GM23338 (cell line): ENCODE results near the gene SLC35A4. TPM values are rescaled to one million over a fixed set of nuclear protein-coding genes. Genes with fewer than 3 reads are reported as not detected.
A peak's percentile ranks its signal among the peaks of the same experiment; 100 is the strongest.

Experiments used
- ATAC-seq: fragments of 200-7000 bp; cut with Tn5 transposase; 3 replicates; pipeline ENCODE4 v1.9.1; 2020
- DNase-seq: peaks from one replicate; pipeline ENCODE4 v3.0.0-alpha.2; 2015; ENCODE audit warnings: low spot score
- H2AFZ ChIP-seq: fragments of 200-600 bp; sonication (generic); 2 replicates; pipeline ENCODE4 v1.8.0; 2016; ENCODE audit warnings: antibody characterized with exemption, mild to moderate bottlenecking, moderate library complexity
- H3F3A ChIP-seq: fragments of 200-600 bp; sonication (generic); replicated peaks from 2 replicates; pipeline ENCODE4 v1.8.0; 2017; ENCODE audit warnings: antibody characterized with exemption, mixed run types, low read depth
- H3K27ac ChIP-seq: fragments of 200-600 bp; sonication (generic); 2 replicates; pipeline ENCODE4 v1.6.1; 2016; ENCODE audit warnings: low read depth
- H3K27me3 ChIP-seq: fragments of 200-600 bp; sonication (generic); 2 replicates; pipeline ENCODE4 v1.8.0; 2016; ENCODE audit warnings: mild to moderate bottlenecking, mixed run types, moderate library complexity; ENCODE audit not compliant: insufficient read depth
- H3K36me3 ChIP-seq: fragments of 200-600 bp; sonication (generic); 2 replicates; pipeline ENCODE4 v1.8.0; 2016; ENCODE audit warnings: mild to moderate bottlenecking; ENCODE audit not compliant: insufficient read depth
- H3K4me1 ChIP-seq: fragments of 200-600 bp; sonication (generic); 2 replicates; pipeline ENCODE4 v1.8.0; 2016; ENCODE audit warnings: mild to moderate bottlenecking, moderate library complexity; ENCODE audit not compliant: insufficient read depth
- H3K4me2 ChIP-seq: fragments of 200-600 bp; sonication (generic); 2 replicates; pipeline ENCODE4 v1.7.1; 2017; ENCODE audit warnings: mixed run types
- H3K4me3 ChIP-seq: fragments of 200-600 bp; sonication (generic); 2 replicates; pipeline ENCODE4 v1.6.1; 2016; ENCODE audit warnings: mixed run types
- H3K79me2 ChIP-seq: fragments of 200-600 bp; sonication (generic); replicated peaks from 2 replicates; pipeline ENCODE4 v1.8.0; 2017; ENCODE audit warnings: mild to moderate bottlenecking; ENCODE audit not compliant: insufficient read depth
- H3K9me2 ChIP-seq: fragments of 200-600 bp; sonication (generic); 2 replicates; pipeline ENCODE4 v1.8.0; 2017; ENCODE audit not compliant: insufficient read depth
- H4K20me1 ChIP-seq: fragments of 200-600 bp; sonication (generic); replicated peaks from 2 replicates; pipeline ENCODE4 v1.8.0; 2017; ENCODE audit warnings: mild to moderate bottlenecking; ENCODE audit not compliant: insufficient read depth
- H3K27ac Mint-ChIP-seq: 2 replicates; pipeline ENCODE4 v1.8.0; 2020; ENCODE audit warnings: inconsistent platforms, mild to moderate bottlenecking, moderate library complexity, mixed read lengths
- H3K27me3 Mint-ChIP-seq: 3 replicates; pipeline ENCODE4 v1.8.0; 2022; ENCODE audit warnings: low read depth, mild to moderate bottlenecking, moderate library complexity, mixed read lengths, inconsistent platforms; ENCODE audit not compliant: insufficient read depth, poor library complexity
- H3K36me3 Mint-ChIP-seq: 3 replicates; pipeline ENCODE4 v1.8.0; 2021; ENCODE audit warnings: low read depth, mild to moderate bottlenecking, inconsistent platforms, moderate library complexity, mixed read lengths
- H3K4me1 Mint-ChIP-seq: 3 replicates; pipeline ENCODE4 v1.8.0; 2020; ENCODE audit warnings: mild to moderate bottlenecking, inconsistent platforms, mixed read lengths
- H3K4me3 Mint-ChIP-seq: 3 replicates; pipeline ENCODE4 v1.8.0; 2021; ENCODE audit warnings: moderate library complexity, mild to moderate bottlenecking, inconsistent platforms, mixed read lengths
- H3K9me3 Mint-ChIP-seq: 3 replicates; pipeline ENCODE4 v1.8.0; 2020; ENCODE audit warnings: moderate library complexity, mild to moderate bottlenecking, inconsistent platforms, mixed read lengths
- CREB1 ChIP-seq: fragments of 250-450 bp; sonication (Bioruptor Pico); IDR thresholded peaks from 2 replicates; pipeline ENCODE4 v1.5.0; 2020; ENCODE audit warnings: low read depth, mild to moderate bottlenecking, moderate library complexity
- CTCF ChIP-seq, 2 experiments: fragments of 200-600 bp in 1 of 2; sonication (generic) in 1 of 2; conservative IDR thresholded peaks; 2 replicates each; pipeline versions ENCODE4 v1.5.1 to v1.6.1; 2016 to 2017; ENCODE audit warnings: antibody characterized with exemption in 2 of 2, low read depth in 2 of 2, mild to moderate bottlenecking in 2 of 2, moderate library complexity in 1 of 2
- ETS1 ChIP-seq: IDR thresholded peaks from 2 replicates; pipeline ENCODE4 v1.6.1; 2016; ENCODE audit warnings: antibody characterized with exemption
- EZH2 ChIP-seq: fragments of 200-600 bp; sonication (generic); IDR thresholded peaks from one replicate; pipeline ENCODE4 v1.8.0; 2017; ENCODE audit warnings: antibody characterized with exemption, mild to moderate bottlenecking, low read depth; ENCODE audit not compliant: unreplicated experiment
- EZH2phosphoT487 ChIP-seq: fragments of 200-600 bp; sonication (generic); IDR thresholded peaks from one replicate; pipeline ENCODE4 v1.8.1; 2018; ENCODE audit warnings: antibody characterized with exemption; ENCODE audit not compliant: unreplicated experiment
- JUNB ChIP-seq: IDR thresholded peaks from one replicate; pipeline ENCODE4 v1.6.1; 2016; ENCODE audit warnings: antibody characterized with exemption; ENCODE audit not compliant: unreplicated experiment
- NANOG ChIP-seq: IDR thresholded peaks from 2 replicates; pipeline ENCODE4 v1.6.1; 2016; ENCODE audit warnings: antibody characterized with exemption, borderline replicate concordance
- POLR2AphosphoS5 ChIP-seq: IDR thresholded peaks from 2 replicates; pipeline ENCODE4 v1.6.1; 2016; ENCODE audit warnings: antibody characterized with exemption, low read depth
- REST ChIP-seq: IDR thresholded peaks from one replicate; pipeline ENCODE4 v1.6.1; 2018; ENCODE audit warnings: antibody characterized with exemption; ENCODE audit not compliant: unreplicated experiment
- STAT1 ChIP-seq: IDR thresholded peaks from one replicate; pipeline ENCODE4 v1.6.1; 2016; ENCODE audit warnings: antibody characterized with exemption; ENCODE audit not compliant: unreplicated experiment
- ZNF114 ChIP-seq: fragments of 250-450 bp; sonication (Bioruptor Pico); IDR thresholded peaks from 2 replicates; pipeline ENCODE4 v1.5.0; 2020; ENCODE audit warnings: mild to moderate bottlenecking, moderate library complexity
- ZNF331 ChIP-seq: fragments of 250-450 bp; sonication (Bioruptor Pico); IDR thresholded peaks from 2 replicates; pipeline ENCODE4 v1.5.0; 2020; ENCODE audit warnings: low read depth, mild to moderate bottlenecking, moderate library complexity
- polyA plus RNA-seq: library from polyadenylated mRNA; unstranded; fragments of >200 nt; fragmentation: Nextera tagmentation; extraction: Ambion mirVana; gene quantifications from 2 replicates; pipeline ENCODE4 v1.2.1, GENCODE V29; 2016
- total RNA-seq: library from RNA; depleted of rRNA; stranded (reverse); fragments of >200 nt; shearing (Covaris generic); gene quantifications from 2 replicates; pipeline ENCODE4 v1.2.3, GENCODE V29; 2014

SLC35A4 gene
- total and polyA plus RNA-seq, 2 experiments from 2014 or later = 17.7 to 39.1 TPM

DNA sequence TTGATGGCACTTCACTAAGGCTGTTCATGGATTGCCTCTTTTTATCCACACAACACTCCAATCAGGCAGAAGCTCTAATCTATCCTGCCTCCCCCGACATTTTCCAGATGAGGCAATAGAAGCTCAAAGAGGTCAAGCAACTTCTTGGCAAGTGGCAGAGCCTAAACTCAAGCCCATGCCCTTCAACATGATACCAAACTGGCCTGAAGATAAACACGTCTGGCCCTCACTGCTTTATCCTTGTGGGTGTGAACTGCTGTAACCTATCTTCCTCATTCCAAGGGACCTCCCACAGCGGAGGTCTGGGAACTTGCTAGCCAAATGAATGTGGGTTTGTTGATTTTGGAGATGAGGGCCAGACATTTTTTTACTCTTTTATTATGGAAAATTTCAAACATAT lies 9.5 kb downstream of the SLC35A4 start (continued):
- TF ChIP-seq ETS1 (no peak), REST (no peak), POLR2AphosphoS5 (no peak)

DNA sequence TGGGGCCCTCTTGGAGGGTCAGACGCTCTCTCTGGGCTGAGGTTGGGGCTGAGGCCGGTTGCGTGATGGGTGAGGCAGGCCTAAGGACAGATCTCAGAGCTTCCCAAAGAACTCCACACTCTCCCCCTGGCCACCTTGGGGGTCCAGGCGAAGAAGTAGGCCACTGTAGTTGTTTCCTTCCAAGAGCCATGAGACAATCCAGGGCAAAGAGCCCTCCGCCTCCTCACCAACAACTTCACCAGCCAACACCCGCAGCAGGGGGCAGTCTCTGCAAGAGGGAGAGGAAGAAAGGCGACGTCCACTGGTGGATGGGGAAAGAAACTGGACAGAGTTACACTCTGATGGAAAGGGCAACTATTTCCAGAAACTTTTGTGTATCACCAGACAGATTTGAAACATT lies 10.7 kb downstream of the SLC35A4 start:
- Histone ChIP-seq H3K4me3 (no peak overlapping the region), H3K4me1 (no peaks in the 10 kb centered on the region), H3K9me2 (no peaks in the 10 kb centered on the region), H3K4me2 (no peak overlapping the region), H2AFZ (no peak overlapping the region), H4K20me1 (no peaks in the 10 kb centered on the region), H3K27ac (no peak overlapping the region), H3K36me3 (no peaks in the 10 kb centered on the region), H3K79me2 (no peaks in the 10 kb centered on the region), H3F3A (no peaks in the 10 kb centered on the region), H3K27me3 (no peaks in the 10 kb centered on the region)
- DNase-seq (peak; percentile 60), ATAC-seq (peak; percentile 80)
- H3K9me3 Mint-ChIP-seq = no peaks in the 10 kb centered on the region
- no peaks in the 10 kb centered on the region for H3K27me3 Mint-ChIP-seq
- H3K27ac Mint-ChIP-seq = no peak overlapping the region
- TF ChIP-seq CTCF (conservative IDR thresholded peaks at IDR 0.05; ENCODE audit: low read depth in 2 of 2) = peak; percentile 56 to 84
- TF ChIP-seq STAT1 = no peak
- H3K36me3 Mint-ChIP-seq = no peaks in the 10 kb centered on the region
- H3K4me3 Mint-ChIP-seq = no peak overlapping the region
- H3K4me1 Mint-ChIP-seq = no peaks in the 10 kb centered on the region

DNA sequence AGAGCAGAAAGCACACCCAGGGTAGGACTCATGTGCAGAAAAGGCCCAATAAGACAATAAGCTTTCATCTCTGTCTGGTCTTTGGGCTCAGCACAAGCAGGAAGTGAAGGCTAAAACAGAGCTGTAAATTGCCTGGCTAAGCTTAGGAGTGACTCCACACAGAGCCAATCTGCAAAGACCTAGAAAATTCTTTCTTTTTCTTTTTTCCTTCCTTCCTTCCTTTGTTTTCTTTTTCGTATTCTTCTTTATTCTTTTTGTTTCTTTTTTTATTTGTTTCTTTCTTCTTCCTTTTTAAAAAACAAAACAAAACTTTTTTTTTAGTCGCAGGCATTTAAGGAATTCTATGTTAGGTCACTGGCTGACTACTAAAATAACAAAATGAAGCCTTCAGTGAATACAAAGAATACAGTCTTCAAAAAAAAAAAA lies 12.2 kb downstream of the SLC35A4 start:
- no peaks in the 10 kb centered on the region for H3K79me2 ChIP-seq
- Mint-ChIP-seq H3K4me3 (no peak overlapping the region), H3K27me3 (peaks cover 1% of the 10 kb centered on the region), H3K36me3 (no peaks in the 10 kb centered on the region), H3K4me1 (no peaks in the 10 kb centered on the region), H3K27ac (no peak overlapping the region), H3K9me3 (no peaks in the 10 kb centered on the region)
- no peaks in the 10 kb centered on the region for H3K9me2 ChIP-seq
- H3K27me3 ChIP-seq = no peaks in the 10 kb centered on the region
- H3K4me3 ChIP-seq = no peak overlapping the region
- H3K27ac ChIP-seq = no peak overlapping the region
- ATAC-seq = peak; percentile 29; the same call in 1 of the 3 replicates
- H4K20me1 ChIP-seq = no peaks in the 10 kb centered on the region
- H3K36me3 ChIP-seq = no peaks in the 10 kb centered on the region
- peak overlapping the region; percentile 30 for H2AFZ ChIP-seq
- no peaks in the 10 kb centered on the region for H3K4me1 ChIP-seq
- no peak for DNase-seq
- H3K4me2 ChIP-seq = no peak overlapping the region
- no peaks in the 10 kb centered on the region for H3F3A ChIP-seq
- TF ChIP-seq CTCF (conservative IDR thresholded peaks at IDR 0.05; ENCODE audit: low read depth in 2 of 2) (no peak), JUNB (no peak), EZH2 (no peak), ZNF114 (CRISPR knock-in tag) (no peak), NANOG (no peak), ZNF331 (no peak), POLR2AphosphoS5 (no peak), CREB1 (CRISPR knock-in tag) (no peak), EZH2phosphoT487 (no peak)
